Coronary artery (tissue), 2 donors: Measurements from ENCODE around the gene SLC25A14.
A peak's percentile ranks its signal among the peaks of the same experiment; 100 is the strongest.

Experiments used
- DNase-seq: peaks from one replicate; pipeline ENCODE4 v3.0.0-alpha.2; 2017; ENCODE audit warnings: low spot score
- H3K27ac ChIP-seq, 2 donors: fragments of 200-600 bp; sonication (generic); one replicate each; pipeline ENCODE4 v1.5.1; 2016 to 2019
- H3K4me3 ChIP-seq: fragments of 200-600 bp; sonication (generic); 2 replicates; pipeline ENCODE4 v1.5.1; 2016; ENCODE audit warnings: mild to moderate bottlenecking, moderate library complexity
- CTCF ChIP-seq: fragments of 200-600 bp; sonication (generic); IDR thresholded peaks from one replicate; pipeline ENCODE4 v1.5.1; 2019; ENCODE audit warnings: antibody characterized with exemption

Gene SLC25A14

GRCh38 chrX:130339408-130340222 lies at the start of gene SLC25A14:
TSS of gene SLC25A14 (plus strand) at chrX:130339919. CDS start at chrX:130340279, 360 bp downstream.
- H3K4me3 ChIP-seq: peak within 1 kb of the TSS; percentile 73
- peak; percentile 80 for DNase-seq
- TF ChIP-seq CTCF: no peak
- peak within 1 kb of the TSS in 1 of 2 donors; percentile 13 for H3K27ac ChIP-seq

- TF ChIP-seq CTCF: no peak
- no peak overlapping the region for H3K4me3 ChIP-seq
- no peak overlapping the region for H3K27ac ChIP-seq
- DNase-seq: no peak
Observed at GRCh38 chrX:130295519-130296296, 44.0 kb upstream of the SLC25A14 start.

GRCh38 chrX:130296297-130296678 lies 43.4 kb upstream of the SLC25A14 start:
- no peak for TF ChIP-seq CTCF
- H3K27ac ChIP-seq: no peak overlapping the region
- no peak overlapping the region for H3K4me3 ChIP-seq
- DNase-seq: no peak

GRCh38 chrX:130296743-130297142 lies 43.0 kb upstream of the SLC25A14 start:
- TF ChIP-seq CTCF: no peak
- no peak for DNase-seq
- Histone ChIP-seq H3K27ac (no peak overlapping the region), H3K4me3 (no peak overlapping the region)

- DNase-seq: no peak
- Histone ChIP-seq H3K4me3 (no peak overlapping the region), H3K27ac (no peak overlapping the region)
- no peak for TF ChIP-seq CTCF
Observed at GRCh38 chrX:130299279-130300009, 40.3 kb upstream of the SLC25A14 start.

GRCh38 chrX:130300010-130300282 lies 39.8 kb upstream of the SLC25A14 start:
- H3K4me3 ChIP-seq: no peak overlapping the region
- TF ChIP-seq CTCF: no peak
- no peak for DNase-seq

More at GRCh38 chrX:130300010-130300282, 39.8 kb upstream of the SLC25A14 start:
- no peak overlapping the region for H3K27ac ChIP-seq
